GM13976 (cell line): ENCODE results near the gene FHOD3.

ENCODE experiments used
- DNase-seq: peaks from one replicate; pipeline ENCODE4 v3.0.0; 2012; ENCODE audit warnings: low spot score
- in situ Hi-C: fragments of 300-500 bp; cut with MboI; formaldehyde crosslinking; loops from one replicate; pipeline ENCODE4 v1.12.0; 2022; ENCODE audit warnings: low sequenced_read_pairs, mixed read lengths, inconsistent platforms; ENCODE audit not compliant: unreplicated experiment
- TF ChIP-seq, protein P1 (sequence below): IDR thresholded peaks from 2 replicates; pipeline ENCODE4 v1.5.1; 2012; ENCODE audit warnings: borderline replicate concordance, mild to moderate bottlenecking; ENCODE audit not compliant: insufficient read depth; ENCODE audit errors: extremely low read depth, missing control alignments, control extremely low read depth

The FHOD3 gene

DNA sequence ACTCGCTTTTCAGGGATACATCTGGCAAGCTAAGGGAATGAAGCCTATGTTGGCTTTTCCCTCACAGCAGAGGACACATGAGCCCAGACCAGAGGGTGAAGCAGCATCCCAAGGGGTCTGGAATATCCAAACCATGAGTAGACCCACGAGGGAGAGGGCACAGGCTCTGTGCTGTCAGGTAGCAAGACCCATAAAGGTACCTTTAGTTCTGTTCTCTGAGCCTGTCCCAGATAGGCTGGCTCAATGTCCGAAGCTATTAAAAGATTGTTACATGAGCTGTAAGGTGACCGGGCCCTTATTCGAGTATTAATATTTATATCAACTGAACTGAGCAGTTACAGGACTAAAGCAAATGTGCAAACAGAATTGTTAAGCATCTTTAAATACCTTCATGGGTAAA, 479.1 kb downstream of the FHOD3 start:
- no peak for DNase-seq
- in situ Hi-C loops = no loop called here
- TF ChIP-seq, protein P1, sequence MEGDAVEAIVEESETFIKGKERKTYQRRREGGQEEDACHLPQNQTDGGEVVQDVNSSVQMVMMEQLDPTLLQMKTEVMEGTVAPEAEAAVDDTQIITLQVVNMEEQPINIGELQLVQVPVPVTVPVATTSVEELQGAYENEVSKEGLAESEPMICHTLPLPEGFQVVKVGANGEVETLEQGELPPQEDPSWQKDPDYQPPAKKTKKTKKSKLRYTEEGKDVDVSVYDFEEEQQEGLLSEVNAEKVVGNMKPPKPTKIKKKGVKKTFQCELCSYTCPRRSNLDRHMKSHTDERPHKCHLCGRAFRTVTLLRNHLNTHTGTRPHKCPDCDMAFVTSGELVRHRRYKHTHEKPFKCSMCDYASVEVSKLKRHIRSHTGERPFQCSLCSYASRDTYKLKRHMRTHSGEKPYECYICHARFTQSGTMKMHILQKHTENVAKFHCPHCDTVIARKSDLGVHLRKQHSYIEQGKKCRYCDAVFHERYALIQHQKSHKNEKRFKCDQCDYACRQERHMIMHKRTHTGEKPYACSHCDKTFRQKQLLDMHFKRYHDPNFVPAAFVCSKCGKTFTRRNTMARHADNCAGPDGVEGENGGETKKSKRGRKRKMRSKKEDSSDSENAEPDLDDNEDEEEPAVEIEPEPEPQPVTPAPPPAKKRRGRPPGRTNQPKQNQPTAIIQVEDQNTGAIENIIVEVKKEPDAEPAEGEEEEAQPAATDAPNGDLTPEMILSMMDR = no peak

DNA sequence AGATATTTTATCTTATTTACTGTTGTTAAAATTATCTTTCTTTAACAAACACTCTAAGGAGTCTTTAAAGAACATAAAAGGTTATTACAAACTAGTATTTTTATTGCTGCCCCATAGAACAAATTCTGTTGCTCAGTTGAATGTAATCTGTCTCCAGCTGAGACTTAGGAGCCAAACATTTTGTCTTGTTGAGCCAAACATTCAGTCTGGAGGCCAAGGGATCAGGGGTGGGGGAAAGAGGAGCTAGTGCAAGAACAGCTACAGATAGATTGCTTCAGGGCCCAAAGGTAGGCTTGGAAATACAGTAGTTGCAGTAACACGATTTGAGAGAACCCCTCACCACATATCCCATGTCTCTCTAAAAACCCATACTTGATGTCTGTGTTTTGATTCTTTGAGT, 480.1 kb downstream of the FHOD3 start:
- TF ChIP-seq, protein P1 = no peak
- DNase-seq = no peak
- in situ Hi-C loops = no loop called here

DNA sequence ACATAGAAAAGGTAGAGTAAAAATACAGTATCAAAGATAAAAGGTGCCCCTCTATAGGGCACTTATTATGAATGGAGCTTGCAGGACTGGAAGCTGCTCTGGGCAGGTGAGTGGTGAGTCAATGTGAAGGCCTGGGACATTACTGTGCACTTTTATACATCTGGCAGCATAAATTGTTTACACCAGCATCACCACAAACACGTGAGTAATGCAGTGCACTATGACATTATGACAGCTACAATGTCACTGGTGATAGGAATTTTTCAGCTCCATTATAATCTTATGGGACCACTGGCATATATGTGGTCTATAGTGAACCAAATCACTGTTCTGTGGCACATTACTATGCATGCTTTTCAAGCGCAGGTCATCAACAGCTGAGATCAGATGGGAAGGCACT, 483.2 kb downstream of the FHOD3 start:
- DNase-seq = no peak
- in situ Hi-C loops = no loop called here
- TF ChIP-seq, protein P1 = no peak

DNA sequence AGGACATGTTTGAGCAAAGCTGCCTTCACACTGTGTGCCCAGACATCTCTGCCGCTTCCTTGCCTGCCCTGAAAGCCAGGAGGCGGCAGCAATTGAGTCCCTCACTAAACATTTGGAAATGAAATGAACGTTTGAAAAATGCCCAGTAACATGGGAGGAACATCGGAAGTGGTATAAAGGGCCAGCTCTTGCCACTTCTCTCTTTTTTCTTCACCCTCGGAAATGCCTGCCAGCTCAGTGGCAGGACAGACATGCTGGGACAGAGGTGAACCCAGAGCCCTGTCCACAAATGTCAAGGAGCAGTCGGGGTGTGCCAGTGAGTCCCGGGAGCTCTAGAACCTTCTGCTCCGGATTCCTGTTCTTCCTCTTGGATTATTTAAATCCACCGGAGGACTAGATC, 485.2 kb downstream of the FHOD3 start:
- in situ Hi-C loops = no loop called here
- TF ChIP-seq, protein P1 = no peak

DNA sequence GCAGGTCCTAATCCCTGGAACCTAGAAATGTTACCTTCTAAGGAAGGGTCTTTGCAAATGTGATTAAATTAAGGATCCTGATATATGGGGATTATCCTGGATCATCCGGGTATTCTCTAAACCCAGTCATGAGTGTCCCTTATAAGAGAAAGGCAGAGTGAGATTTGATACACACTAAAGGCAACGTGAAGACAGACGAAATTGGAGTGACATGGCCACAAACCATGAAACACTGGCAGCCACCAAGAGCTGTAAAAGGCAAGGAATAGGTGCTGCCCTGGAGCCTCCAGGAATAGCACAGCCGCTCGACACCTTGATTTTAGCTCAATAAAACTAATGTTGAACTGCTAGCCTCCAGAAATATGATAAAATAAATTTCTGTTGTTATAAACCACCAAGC, 486.3 kb downstream of the FHOD3 start:
- in situ Hi-C loops = no loop called here
- TF ChIP-seq, protein P1 = no peak
- DNase-seq = no peak

More for the DNA sequence above, 485.2 kb downstream of the FHOD3 start:
- no peak for DNase-seq

DNA sequence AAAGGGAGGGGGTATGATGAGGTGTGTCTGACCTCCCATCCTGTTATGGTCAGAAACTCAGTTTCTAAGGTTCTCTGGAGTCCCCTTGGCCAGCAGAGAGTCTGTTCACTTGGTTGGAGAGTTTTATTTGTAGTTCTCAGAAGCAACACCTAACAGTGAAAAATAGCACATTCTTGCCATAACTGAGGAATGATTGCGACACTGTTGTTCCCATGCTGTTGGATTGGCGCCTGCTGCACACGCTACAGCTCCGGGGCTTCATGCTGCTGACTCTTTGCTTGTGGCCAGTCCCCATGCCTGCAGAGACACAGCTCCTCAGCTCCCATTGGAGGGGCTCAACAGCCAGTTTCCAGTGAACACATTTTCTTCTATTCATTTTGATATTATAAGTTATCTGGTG, 489.2 kb downstream of the FHOD3 start:
- no peak for DNase-seq
- TF ChIP-seq, protein P1 = no peak
- in situ Hi-C loops = no loop called here

DNA sequence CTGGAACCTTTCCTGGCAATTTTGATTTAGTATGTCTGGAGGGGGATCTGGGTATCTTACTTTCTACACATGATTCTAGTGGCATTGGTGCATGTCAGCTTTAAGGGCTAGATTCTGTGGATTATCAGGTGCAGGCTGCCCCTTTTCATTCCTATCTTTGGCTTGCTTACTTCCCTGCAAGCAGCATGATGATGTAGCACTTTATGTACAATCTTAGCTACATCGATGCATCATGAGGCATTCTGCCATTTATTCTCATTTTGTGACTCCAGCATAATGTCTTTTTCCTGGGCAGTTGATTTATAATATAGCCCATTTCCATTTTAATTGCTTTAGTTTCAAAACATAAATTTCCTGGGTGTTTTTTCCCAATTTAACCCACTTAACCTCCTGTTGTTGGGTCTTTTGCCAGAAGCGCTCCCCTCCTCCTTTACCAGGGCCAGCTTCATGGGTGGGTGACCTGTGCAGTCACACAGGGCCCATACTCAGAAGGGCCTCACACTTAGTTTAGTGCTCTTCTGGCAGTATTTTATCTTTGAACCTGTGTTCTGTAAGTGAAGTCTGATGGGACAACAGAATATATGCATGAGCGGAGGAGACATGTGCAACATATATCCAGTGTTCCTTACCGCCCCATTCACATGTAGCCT, 495.2 kb downstream of the FHOD3 start:
- TF ChIP-seq, protein P1 = no peak
- in situ Hi-C loops = no loop called here
- DNase-seq = no peak
